ENCODE results near the gene TIMM44. TPM values are rescaled to one million over a fixed set of nuclear protein-coding genes. Genes with fewer than 3 reads are reported as not detected.

The TIMM44 gene
- total RNA-seq, 1 donor from 2014 or later = 89.1 TPM

DNA sequence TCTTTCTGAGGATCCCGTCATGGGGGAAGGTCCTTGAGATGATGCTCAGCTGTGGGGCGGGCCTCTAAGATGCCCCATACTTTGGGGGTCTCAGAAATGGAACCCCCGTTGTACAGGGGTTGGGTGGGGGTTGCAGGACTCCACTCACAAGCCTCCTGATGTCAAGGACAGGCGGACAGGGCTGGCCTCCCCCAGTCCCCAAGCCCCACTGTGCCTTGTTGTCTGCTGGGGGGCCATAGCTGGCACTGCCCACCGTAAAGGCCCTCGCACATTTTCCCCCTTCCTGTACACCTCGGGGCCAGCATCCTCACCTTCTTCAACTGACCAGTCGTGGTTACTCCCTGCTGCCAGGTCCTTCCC is 20.6 kb downstream of the TIMM44 start:
- peaks cover 17% of the 10 kb centered on the region for H3K27me3 ChIP-seq (ENCODE audit: low read depth)
- no peak for DNase-seq
- H3K4me3 ChIP-seq = no peak overlapping the region
- intact Hi-C loops (cut with micrococcal nuclease) = no loop called here
- H3K27ac ChIP-seq (replicated peaks) = no peak overlapping the region
- H3K4me1 ChIP-seq = peaks cover 71% of the 10 kb centered on the region
- TF ChIP-seq, protein P1, sequence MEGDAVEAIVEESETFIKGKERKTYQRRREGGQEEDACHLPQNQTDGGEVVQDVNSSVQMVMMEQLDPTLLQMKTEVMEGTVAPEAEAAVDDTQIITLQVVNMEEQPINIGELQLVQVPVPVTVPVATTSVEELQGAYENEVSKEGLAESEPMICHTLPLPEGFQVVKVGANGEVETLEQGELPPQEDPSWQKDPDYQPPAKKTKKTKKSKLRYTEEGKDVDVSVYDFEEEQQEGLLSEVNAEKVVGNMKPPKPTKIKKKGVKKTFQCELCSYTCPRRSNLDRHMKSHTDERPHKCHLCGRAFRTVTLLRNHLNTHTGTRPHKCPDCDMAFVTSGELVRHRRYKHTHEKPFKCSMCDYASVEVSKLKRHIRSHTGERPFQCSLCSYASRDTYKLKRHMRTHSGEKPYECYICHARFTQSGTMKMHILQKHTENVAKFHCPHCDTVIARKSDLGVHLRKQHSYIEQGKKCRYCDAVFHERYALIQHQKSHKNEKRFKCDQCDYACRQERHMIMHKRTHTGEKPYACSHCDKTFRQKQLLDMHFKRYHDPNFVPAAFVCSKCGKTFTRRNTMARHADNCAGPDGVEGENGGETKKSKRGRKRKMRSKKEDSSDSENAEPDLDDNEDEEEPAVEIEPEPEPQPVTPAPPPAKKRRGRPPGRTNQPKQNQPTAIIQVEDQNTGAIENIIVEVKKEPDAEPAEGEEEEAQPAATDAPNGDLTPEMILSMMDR (IDR thresholded peaks at IDR 0.05; ENCODE audit: borderline replicate concordance) = no peak
- peaks cover 15% of the 10 kb centered on the region for H3K36me3 ChIP-seq
- H3K9me3 ChIP-seq (replicated peaks) = no peaks in the 10 kb centered on the region

DNA sequence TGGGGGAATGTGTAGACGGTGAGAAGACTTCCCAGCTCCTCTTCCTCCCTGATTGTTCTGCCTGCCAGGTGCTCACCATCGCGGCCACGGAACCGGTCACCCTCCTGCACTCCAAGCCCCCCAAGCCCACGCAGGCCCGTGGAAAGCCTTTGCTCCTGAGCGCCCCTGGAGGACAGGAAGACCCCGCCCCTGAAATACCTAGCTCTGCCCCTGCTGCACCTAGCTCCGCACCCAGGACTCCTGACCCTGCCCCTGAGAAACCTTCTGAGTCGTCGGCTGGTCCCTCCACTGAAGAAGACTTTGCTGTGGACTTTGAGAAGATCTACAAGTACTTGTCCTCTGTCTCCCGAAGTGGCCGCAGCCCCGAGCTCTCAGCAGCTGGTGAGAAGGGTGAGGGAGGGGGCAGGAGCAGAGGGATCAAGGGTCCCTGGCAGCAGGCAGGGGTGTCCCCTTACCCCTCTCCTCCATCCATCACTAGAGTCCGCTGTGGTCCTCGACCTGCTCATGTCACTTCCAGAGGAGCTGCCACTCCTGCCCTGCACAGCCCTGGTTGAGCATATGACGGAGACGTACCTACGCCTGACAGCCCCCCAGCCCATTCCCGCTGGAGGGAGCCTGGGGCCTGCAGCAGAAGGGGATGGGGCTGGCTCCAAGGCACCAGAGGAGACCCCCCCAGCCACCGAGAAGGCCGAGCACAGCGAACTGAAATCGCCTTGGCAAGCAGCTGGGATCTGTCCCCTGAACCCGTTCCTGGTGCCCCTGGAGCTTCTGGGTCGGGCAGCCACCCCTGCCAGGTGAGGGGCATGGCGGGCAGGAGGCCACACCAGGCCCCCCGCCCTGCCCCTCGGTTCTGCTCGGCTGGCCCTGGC is 21.3 kb downstream of the TIMM44 start:
- DNase-seq = no peak
- peaks cover 24% of the 10 kb centered on the region for H3K27me3 ChIP-seq (ENCODE audit: low read depth)
- H3K4me3 ChIP-seq = peak overlapping the region; percentile 81
- H3K27ac ChIP-seq (replicated peaks) = no peak overlapping the region
- intact Hi-C loops (cut with micrococcal nuclease) = no loop called here
- TF ChIP-seq, protein P1 (IDR thresholded peaks at IDR 0.05; ENCODE audit: borderline replicate concordance) = no peak
- H3K4me1 ChIP-seq = peaks cover 71% of the 10 kb centered on the region
- peaks cover 15% of the 10 kb centered on the region for H3K36me3 ChIP-seq
- H3K9me3 ChIP-seq (replicated peaks) = no peaks in the 10 kb centered on the region

DNA sequence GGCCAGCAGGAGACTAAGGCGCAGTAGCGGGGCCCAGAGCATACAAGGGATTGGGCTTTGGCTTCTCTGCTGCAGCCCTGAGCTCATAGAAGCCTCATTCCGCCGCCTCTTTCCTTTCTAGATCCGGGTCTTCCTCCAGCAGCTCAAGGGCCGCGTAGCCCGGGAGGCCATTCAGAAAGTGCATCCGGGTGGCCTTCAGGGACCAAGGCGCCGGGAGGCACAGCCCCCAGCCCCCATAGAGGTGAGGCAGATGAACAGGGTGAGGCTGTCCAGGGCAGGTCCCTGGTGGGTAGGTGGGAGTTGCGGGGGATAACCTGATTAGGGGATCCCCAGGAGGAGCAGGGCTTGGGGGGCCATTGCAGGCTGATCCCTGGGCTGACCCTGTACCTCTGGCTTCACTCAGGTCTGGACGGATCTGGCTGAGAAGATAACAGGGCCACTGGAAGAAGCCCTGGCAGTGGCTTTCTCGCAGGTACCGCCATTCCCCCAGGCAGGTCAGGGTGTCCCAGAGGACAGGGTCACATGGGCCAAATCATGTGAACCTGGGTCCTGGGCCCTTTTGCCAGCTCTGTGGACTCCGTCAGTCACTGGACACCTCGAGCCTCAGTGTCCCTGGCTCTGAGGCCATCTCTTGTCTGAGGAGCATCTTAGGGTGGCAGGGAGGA is 22.0 kb downstream of the TIMM44 start:
- peaks cover 31% of the 10 kb centered on the region for H3K27me3 ChIP-seq (ENCODE audit: low read depth)
- H3K36me3 ChIP-seq = peaks cover 15% of the 10 kb centered on the region
- peak overlapping the region; percentile 94 for H3K27ac ChIP-seq (replicated peaks)
- intact Hi-C loops (cut with micrococcal nuclease) = no loop called here
- TF ChIP-seq, protein P1 (IDR thresholded peaks at IDR 0.05; ENCODE audit: borderline replicate concordance) = no peak
- H3K4me3 ChIP-seq = peak overlapping the region; percentile 81
- peaks cover 71% of the 10 kb centered on the region for H3K4me1 ChIP-seq
- no peak for DNase-seq
- H3K9me3 ChIP-seq (replicated peaks) = no peaks in the 10 kb centered on the region

DNA sequence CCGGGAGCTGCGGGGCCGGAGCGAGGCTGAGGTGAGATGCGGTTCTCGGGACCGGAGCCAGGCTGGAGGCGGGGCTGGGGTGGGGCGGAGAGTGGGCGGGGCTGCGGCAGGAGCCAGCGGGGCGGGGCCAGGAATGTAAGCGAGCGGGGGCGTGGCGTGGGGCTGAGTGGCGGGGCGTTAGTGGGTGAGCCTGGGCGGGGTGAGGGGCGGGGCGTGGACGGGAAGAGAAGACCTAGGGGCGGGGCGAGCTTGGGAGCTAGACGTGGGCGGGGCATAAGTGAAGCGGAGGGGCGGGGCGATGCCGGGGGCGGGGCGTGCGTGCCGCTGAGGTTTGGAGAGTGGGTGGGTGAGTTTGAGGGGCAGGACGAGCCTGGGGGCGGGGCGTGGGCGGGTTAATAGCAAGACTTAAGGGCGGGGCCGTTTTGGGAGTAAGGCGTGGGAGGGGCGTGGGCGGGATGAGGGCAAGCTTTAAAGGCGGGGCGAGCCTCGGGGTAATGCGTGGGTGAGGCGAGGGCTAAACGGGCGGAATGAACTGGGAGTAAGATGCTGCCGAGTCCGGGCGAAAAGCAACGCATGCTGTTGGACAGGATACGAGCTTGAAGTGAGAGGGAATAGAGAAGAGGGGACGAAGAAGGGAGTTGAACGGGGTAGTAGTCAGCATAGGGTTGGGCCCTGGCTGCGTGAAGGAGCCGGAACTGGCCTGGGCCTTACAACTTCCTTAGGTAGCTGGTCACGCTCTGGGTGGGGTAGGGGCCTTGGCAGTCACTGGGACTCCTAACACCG is 22.8 kb downstream of the TIMM44 start:
- Histone ChIP-seq H3K9me3 (replicated peaks) (no peaks in the 10 kb centered on the region), H3K27me3 (ENCODE audit: low read depth) (peaks cover 38% of the 10 kb centered on the region), H3K36me3 (peaks cover 15% of the 10 kb centered on the region), H3K4me3 (peak overlapping the region; percentile 81), H3K27ac (replicated peaks) (peak overlapping the region; percentile 94), H3K4me1 (peaks cover 75% of the 10 kb centered on the region)
- TF ChIP-seq, protein P1 (IDR thresholded peaks at IDR 0.05; ENCODE audit: borderline replicate concordance) = no peak
- peak; percentile 100 for DNase-seq
- intact Hi-C loops (cut with micrococcal nuclease) = no loop called here

Measured in left ventricle myocardium inferior (tissue), 1 donor.